Glutamatergic neuron (in vitro differentiated cells): ENCODE results near the gene OR14J1. TPM values are rescaled to one million over a fixed set of nuclear protein-coding genes. Genes with fewer than 3 reads are reported as not detected.

ENCODE experiments used
- total RNA-seq: library from RNA; stranded (reverse); fragmentation: NEBNext Ultra II Directional; extraction: Animal tissue kit (Norgen Biotek cat#: 25700); gene quantifications from one replicate; pipeline ENCODE4 v1.2.1, GENCODE V29; 2021; ENCODE audit not compliant: unreplicated experiment

The OR14J1 gene
- total RNA-seq, 1 donor from 2014 or later, result not detected

Other genes starting within 250 kb of the OR14J1 start
- not detected for gene OR2B3, start 214.4 kb upstream of the OR14J1 start, total RNA-seq
- not detected for gene OR2J1, start 202.2 kb upstream of the OR14J1 start, total RNA-seq
- gene OR2J3, start 193.6 kb upstream of the OR14J1 start, total RNA-seq, result not detected
- not detected for gene OR2J2, start 130.8 kb upstream of the OR14J1 start, total RNA-seq
- not detected for gene OR5V1, start 67.2 kb downstream of the OR14J1 start, total RNA-seq
- gene OR12D3, start 73.6 kb downstream of the OR14J1 start, total RNA-seq, result not detected
- gene OR12D2, start 93.9 kb downstream of the OR14J1 start, total RNA-seq, result not detected
- gene OR12D1, start 113.2 kb downstream of the OR14J1 start, total RNA-seq, result not detected
- not detected for gene OR10C1, start 137.6 kb downstream of the OR14J1 start, total RNA-seq
- not detected for gene OR11A1, start 155.4 kb downstream of the OR14J1 start, total RNA-seq
- not detected for gene OR2H1, start 155.5 kb downstream of the OR14J1 start, total RNA-seq
- not detected for gene MAS1L, start 186.3 kb downstream of the OR14J1 start, total RNA-seq